Measurements from ENCODE around the gene ARL2BP.

- TF ChIP-seq CTCF (IDR thresholded peaks at IDR 0.05) (no peak), POLR2A (IDR thresholded peaks at IDR 0.05) (no peak)
Observed at GRCh38 chr16:57262841-57263540, 17.9 kb downstream of the ARL2BP start.

Data from right lobe of liver (tissue), 4 donors.